Measurements from ENCODE around the gene FBXW11.
A peak's percentile ranks its signal among the peaks of the same experiment; 100 is the strongest.

The FBXW11 gene

GRCh38 chr5:171862624-171863023, 143.8 kb downstream of the FBXW11 start:
- no peak overlapping the region for H3K9ac ChIP-seq (ENCODE audit: low read length)
- H3K4me3 ChIP-seq (ENCODE audit: low read length), result no peak overlapping the region
- DNase-seq (ENCODE audit: low read depth), result no peak
- H3K27me3 ChIP-seq (replicated peaks; ENCODE audit: control insufficient read depth, insufficient read depth, low read length), result no peaks in the 10 kb centered on the region
- H3K4me1 ChIP-seq (ENCODE audit: control insufficient read depth, insufficient read depth, low read length), result peaks cover 57% of the 10 kb centered on the region
- peaks cover 4% of the 10 kb centered on the region for H3K36me3 ChIP-seq (ENCODE audit: control insufficient read depth, insufficient read depth, low read length, severe bottlenecking)
- H3K9me3 ChIP-seq (ENCODE audit: control insufficient read depth, low read length), result no peaks in the 10 kb centered on the region

GRCh38 chr5:171861381-171861780, 145.1 kb downstream of the FBXW11 start:
- H3K36me3 ChIP-seq (ENCODE audit: control insufficient read depth, insufficient read depth, low read length, severe bottlenecking), result no peaks in the 10 kb centered on the region

GRCh38 chr5:171858303-171858702, 148.1 kb downstream of the FBXW11 start:
- Histone ChIP-seq H3K4me1 (ENCODE audit: control insufficient read depth, insufficient read depth, low read length) (peaks cover 28% of the 10 kb centered on the region), H3K9ac (ENCODE audit: low read length) (no peak overlapping the region), H3K36me3 (ENCODE audit: control insufficient read depth, insufficient read depth, low read length, severe bottlenecking) (no peaks in the 10 kb centered on the region), H3K4me3 (ENCODE audit: low read length) (no peak overlapping the region), H3K9me3 (ENCODE audit: control insufficient read depth, low read length) (no peaks in the 10 kb centered on the region), H3K27me3 (replicated peaks; ENCODE audit: control insufficient read depth, insufficient read depth, low read length) (no peaks in the 10 kb centered on the region)
- no peak for DNase-seq (ENCODE audit: low read depth)

More at GRCh38 chr5:171861381-171861780, 145.1 kb downstream of the FBXW11 start:
- Histone ChIP-seq H3K27me3 (replicated peaks; ENCODE audit: control insufficient read depth, insufficient read depth, low read length) (no peaks in the 10 kb centered on the region), H3K9me3 (ENCODE audit: control insufficient read depth, low read length) (no peaks in the 10 kb centered on the region), H3K9ac (ENCODE audit: low read length) (no peak overlapping the region), H3K4me1 (ENCODE audit: control insufficient read depth, insufficient read depth, low read length) (peaks cover 48% of the 10 kb centered on the region), H3K4me3 (ENCODE audit: low read length) (no peak overlapping the region)
- DNase-seq (ENCODE audit: low read depth), result no peak

GRCh38 chr5:171857489-171857876, 149.0 kb downstream of the FBXW11 start:
- DNase-seq (ENCODE audit: low read depth), result no peak
- no peak overlapping the region for H3K9ac ChIP-seq (ENCODE audit: low read length)
- no peaks in the 10 kb centered on the region for H3K27me3 ChIP-seq (replicated peaks; ENCODE audit: control insufficient read depth, insufficient read depth, low read length)
- no peaks in the 10 kb centered on the region for H3K36me3 ChIP-seq (ENCODE audit: control insufficient read depth, insufficient read depth, low read length, severe bottlenecking)
- H3K9me3 ChIP-seq (ENCODE audit: control insufficient read depth, low read length), result no peaks in the 10 kb centered on the region
- H3K4me3 ChIP-seq (ENCODE audit: low read length), result no peak overlapping the region
- peaks cover 20% of the 10 kb centered on the region for H3K4me1 ChIP-seq (ENCODE audit: control insufficient read depth, insufficient read depth, low read length)

GRCh38 chr5:171855798-171856763, 150.4 kb downstream of the FBXW11 start:
- Histone ChIP-seq H3K4me1 (ENCODE audit: control insufficient read depth, insufficient read depth, low read length) (peaks cover 12% of the 10 kb centered on the region), H3K4me3 (ENCODE audit: low read length) (no peak overlapping the region), H3K9me3 (ENCODE audit: control insufficient read depth, low read length) (no peaks in the 10 kb centered on the region), H3K27me3 (replicated peaks; ENCODE audit: control insufficient read depth, insufficient read depth, low read length) (no peaks in the 10 kb centered on the region), H3K36me3 (ENCODE audit: control insufficient read depth, insufficient read depth, low read length, severe bottlenecking) (no peaks in the 10 kb centered on the region), H3K9ac (ENCODE audit: low read length) (no peak overlapping the region)
- no peak for DNase-seq (ENCODE audit: low read depth)

GRCh38 chr5:171855265-171855664, 151.2 kb downstream of the FBXW11 start:
- Histone ChIP-seq H3K36me3 (ENCODE audit: control insufficient read depth, insufficient read depth, low read length, severe bottlenecking) (no peaks in the 10 kb centered on the region), H3K4me3 (ENCODE audit: low read length) (no peak overlapping the region), H3K9me3 (ENCODE audit: control insufficient read depth, low read length) (no peaks in the 10 kb centered on the region), H3K9ac (ENCODE audit: low read length) (no peak overlapping the region), H3K27me3 (replicated peaks; ENCODE audit: control insufficient read depth, insufficient read depth, low read length) (no peaks in the 10 kb centered on the region), H3K4me1 (ENCODE audit: control insufficient read depth, insufficient read depth, low read length) (peaks cover 13% of the 10 kb centered on the region)
- DNase-seq (ENCODE audit: low read depth), result no peak

- no peaks in the 10 kb centered on the region for H3K36me3 ChIP-seq (ENCODE audit: control insufficient read depth, insufficient read depth, low read length, severe bottlenecking)
- H3K9ac ChIP-seq (ENCODE audit: low read length), result no peak overlapping the region
- H3K9me3 ChIP-seq (ENCODE audit: control insufficient read depth, low read length), result no peaks in the 10 kb centered on the region
- H3K4me1 ChIP-seq (ENCODE audit: control insufficient read depth, insufficient read depth, low read length), result peaks cover 33% of the 10 kb centered on the region
- no peaks in the 10 kb centered on the region for H3K27me3 ChIP-seq (replicated peaks; ENCODE audit: control insufficient read depth, insufficient read depth, low read length)
- no peak for DNase-seq (ENCODE audit: low read depth)
- H3K4me3 ChIP-seq (ENCODE audit: low read length), result no peak overlapping the region
These were observed 154.2 kb downstream of the FBXW11 start for GRCh38 chr5:171852255-171852681.

- Histone ChIP-seq H3K4me3 (ENCODE audit: low read length) (no peak overlapping the region), H3K9ac (ENCODE audit: low read length) (no peak overlapping the region), H3K4me1 (ENCODE audit: control insufficient read depth, insufficient read depth, low read length) (peaks cover 33% of the 10 kb centered on the region), H3K36me3 (ENCODE audit: control insufficient read depth, insufficient read depth, low read length, severe bottlenecking) (no peaks in the 10 kb centered on the region), H3K27me3 (replicated peaks; ENCODE audit: control insufficient read depth, insufficient read depth, low read length) (no peaks in the 10 kb centered on the region), H3K9me3 (ENCODE audit: control insufficient read depth, low read length) (no peaks in the 10 kb centered on the region)
- DNase-seq (ENCODE audit: low read depth), result no peak
These were observed 155.2 kb downstream of the FBXW11 start for GRCh38 chr5:171851251-171851650.

- H3K4me3 ChIP-seq (ENCODE audit: low read length), result peak overlapping the region; percentile 31
- peaks cover 33% of the 10 kb centered on the region for H3K4me1 ChIP-seq (ENCODE audit: control insufficient read depth, insufficient read depth, low read length)
- no peak overlapping the region for H3K9ac ChIP-seq (ENCODE audit: low read length)
- H3K36me3 ChIP-seq (ENCODE audit: control insufficient read depth, insufficient read depth, low read length, severe bottlenecking), result no peaks in the 10 kb centered on the region
- DNase-seq (ENCODE audit: low read depth), result no peak
- no peaks in the 10 kb centered on the region for H3K27me3 ChIP-seq (replicated peaks; ENCODE audit: control insufficient read depth, insufficient read depth, low read length)
- no peaks in the 10 kb centered on the region for H3K9me3 ChIP-seq (ENCODE audit: control insufficient read depth, low read length)
These were observed 156.0 kb downstream of the FBXW11 start for GRCh38 chr5:171850324-171850947.

GRCh38 chr5:171849585-171850323, 156.7 kb downstream of the FBXW11 start:
- H3K9ac ChIP-seq (ENCODE audit: low read length), result no peak overlapping the region
- no peaks in the 10 kb centered on the region for H3K36me3 ChIP-seq (ENCODE audit: control insufficient read depth, insufficient read depth, low read length, severe bottlenecking)
- no peaks in the 10 kb centered on the region for H3K27me3 ChIP-seq (replicated peaks; ENCODE audit: control insufficient read depth, insufficient read depth, low read length)
- H3K9me3 ChIP-seq (ENCODE audit: control insufficient read depth, low read length), result no peaks in the 10 kb centered on the region
- no peak overlapping the region for H3K4me3 ChIP-seq (ENCODE audit: low read length)
- no peak for DNase-seq (ENCODE audit: low read depth)
- H3K4me1 ChIP-seq (ENCODE audit: control insufficient read depth, insufficient read depth, low read length), result peaks cover 33% of the 10 kb centered on the region
